HS-5 (cell line): Measurements from ENCODE around the gene ATP1A4.

Experiments used
- DNase-seq: peaks from one replicate; pipeline ENCODE4 v3.0.0-alpha.2; 2012; ENCODE audit warnings: low read depth

Gene ATP1A4

GRCh38 chr1:160228431-160228830 is 77.0 kb downstream of the ATP1A4 start:
- DNase-seq, result no peak

GRCh38 chr1:160232911-160233310 is 81.5 kb downstream of the ATP1A4 start:
- no peak for DNase-seq
